ENCODE data around the gene RELN.

GRCh38 chr7:103854611-103855010 is 134.8 kb downstream of the RELN start:
- TF ChIP-seq POLR2AphosphoS5 (IDR thresholded peaks at IDR 0.05; ENCODE audit: low read depth, low read length): no peak
- no peak for TF ChIP-seq REST (IDR thresholded peaks at IDR 0.05; ENCODE audit: insufficient read depth in 1 of 2, low read depth in 2 of 2, low read length in 2 of 2)
- no peak for TF ChIP-seq TAF1 (IDR thresholded peaks at IDR 0.05; ENCODE audit: borderline replicate concordance, insufficient read depth, low read length)

Data from PFSK-1 (cell line).